Umbilical cord (tissue), 2 donors: ENCODE results near the gene BPIFB2. TPM values are rescaled to one million over a fixed set of nuclear protein-coding genes. Genes with fewer than 3 reads are reported as not detected.

ENCODE experiments used
- DNase-seq: peaks from one replicate; pipeline ENCODE4 v3.0.0-alpha.2; 2015; ENCODE audit warnings: low spot score
- total RNA-seq: library from RNA; depleted of rRNA; stranded (reverse); fragments of >200 nt; gene quantifications from one replicate; pipeline ENCODE4 v1.2.3, GENCODE V29; 2014; ENCODE audit warnings: low replicate concordance; ENCODE audit not compliant: insufficient read depth

Gene BPIFB2
- total RNA-seq, 1 donor from 2014 or later, result not detected

DNA sequence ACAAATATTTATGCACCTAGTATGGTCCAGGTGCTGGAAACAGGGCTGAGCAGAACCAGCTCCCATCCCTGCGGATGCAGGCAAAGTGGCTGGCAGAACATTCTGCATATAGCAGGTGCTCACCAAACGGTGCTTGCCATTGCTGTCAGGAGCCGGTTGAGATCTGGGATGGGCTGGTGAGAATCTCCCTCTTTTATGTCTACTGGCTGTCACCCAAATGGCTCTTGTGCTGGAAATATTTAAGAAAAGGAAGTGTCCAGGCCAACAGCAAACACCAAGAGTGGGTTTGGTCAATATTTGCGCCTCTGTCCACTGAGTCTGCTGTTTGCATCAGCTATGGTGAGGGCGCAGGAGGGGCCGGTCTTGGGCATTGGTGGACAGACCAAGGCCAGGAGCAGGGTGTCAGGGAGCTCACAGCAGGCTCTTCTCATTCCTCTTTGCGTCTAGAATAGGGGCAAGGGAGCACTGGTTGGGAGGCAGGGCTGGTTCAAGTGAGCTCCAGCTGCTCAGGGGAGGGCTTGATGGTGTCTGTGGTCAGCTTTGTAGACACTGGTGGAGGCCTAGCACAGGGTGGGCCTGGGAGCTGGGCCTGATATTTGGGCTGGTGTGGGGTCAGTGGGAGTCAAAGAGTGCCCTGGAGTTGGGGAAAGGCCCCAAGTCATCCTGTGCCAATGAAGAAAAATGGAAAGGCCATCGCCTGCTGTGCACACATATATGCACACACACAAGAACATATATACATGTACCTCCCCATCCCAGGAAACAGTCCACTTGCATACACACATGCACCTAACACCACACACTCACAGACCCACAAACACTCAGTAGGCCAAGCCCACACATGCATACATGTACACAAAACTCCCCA is 1.4 kb upstream of the BPIFB2 start:
- no peak for DNase-seq

- DNase-seq, result no peak
Measured at GRCh38 chr20:33006776-33007375, 628 bp upstream of the BPIFB2 start.

DNA sequence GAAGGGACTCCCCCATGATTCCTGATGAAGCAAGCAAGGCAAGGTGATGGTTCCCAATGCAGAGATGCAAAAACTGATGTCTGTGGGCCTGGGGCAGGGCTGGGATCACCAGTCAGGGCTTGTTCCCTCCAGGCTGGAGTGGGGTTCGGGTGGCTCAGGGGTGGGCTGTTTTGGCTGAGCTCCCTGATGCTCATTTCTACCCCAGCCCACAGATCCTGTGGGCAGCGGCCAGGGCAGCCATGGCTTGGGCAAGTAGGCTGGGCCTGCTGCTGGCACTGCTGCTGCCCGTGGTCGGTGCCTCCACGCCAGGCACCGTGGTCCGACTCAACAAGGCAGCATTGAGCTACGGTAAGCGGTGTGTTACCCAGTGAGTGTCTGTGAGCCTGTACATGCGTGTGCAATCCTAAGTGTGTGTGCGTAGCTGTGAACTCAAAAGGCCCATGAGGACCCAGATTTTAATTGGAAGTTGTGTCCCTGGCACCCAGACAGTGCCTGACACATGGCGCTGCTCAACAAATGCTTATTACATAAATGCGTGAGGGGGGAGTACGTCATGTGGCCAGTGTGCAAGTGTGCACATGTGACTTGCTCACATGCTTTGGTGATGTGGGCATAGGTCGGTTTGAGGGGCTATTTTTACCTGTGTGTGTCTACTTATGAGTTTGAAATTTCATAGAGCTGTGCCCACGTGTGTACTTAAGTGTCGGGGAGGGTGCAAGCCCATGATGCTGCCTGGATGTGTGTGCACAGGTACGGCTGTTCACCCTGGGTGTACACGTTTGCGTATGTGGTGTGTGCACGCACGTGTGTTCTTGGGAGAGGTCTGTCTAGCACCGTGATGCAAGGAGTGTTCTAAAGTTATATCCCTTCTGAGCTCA is 1.1 kb downstream of the BPIFB2 start:
- DNase-seq, result no peak

DNA sequence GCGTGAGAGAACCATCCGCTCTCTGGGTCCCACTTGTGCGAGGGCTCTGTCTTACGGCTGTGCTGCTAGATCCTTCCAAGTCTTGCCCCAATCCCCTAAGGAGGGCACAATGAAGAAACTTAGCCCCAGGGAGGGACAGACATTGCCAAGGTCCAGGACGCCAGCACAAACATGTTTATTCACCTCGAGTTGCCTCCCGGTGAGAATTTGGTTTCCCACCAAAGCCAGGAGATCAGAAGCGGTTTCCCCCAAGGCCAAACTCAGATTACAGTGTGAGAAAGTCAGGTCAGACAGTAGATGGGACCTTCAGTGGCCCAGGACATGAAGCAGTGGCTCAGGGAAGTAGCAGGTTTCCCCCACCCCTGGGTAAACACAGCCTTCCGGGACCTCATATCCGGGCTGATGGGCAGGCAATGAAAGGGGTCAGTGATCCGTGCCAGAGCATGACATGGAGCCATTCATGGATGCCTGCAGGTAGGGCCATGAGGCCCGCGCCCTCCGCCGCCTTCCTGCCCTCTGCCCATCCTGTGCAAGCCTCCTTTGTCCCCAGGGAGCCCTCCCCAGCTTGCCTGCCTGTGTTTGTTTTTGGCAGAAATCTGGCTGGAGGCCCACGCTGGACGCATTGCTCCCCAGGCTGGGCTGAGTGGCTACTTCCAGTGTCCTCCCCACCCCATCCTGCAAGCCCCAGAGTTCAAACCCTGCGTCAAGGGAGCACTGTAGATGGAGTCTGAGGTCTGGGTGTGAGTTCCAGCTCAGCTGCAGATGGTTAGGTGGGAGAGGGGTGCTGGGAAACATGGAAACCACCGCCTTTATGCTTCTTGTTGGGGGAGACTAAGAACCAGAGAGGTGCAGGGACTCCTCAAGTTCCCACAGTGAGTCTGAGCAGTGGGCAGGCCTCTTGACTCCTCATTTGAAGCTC is 2.0 kb downstream of the BPIFB2 start:
- no peak for DNase-seq

- DNase-seq, result no peak
Measured at GRCh38 chr20:33010133-33010504, 2.6 kb downstream of the BPIFB2 start.

DNA sequence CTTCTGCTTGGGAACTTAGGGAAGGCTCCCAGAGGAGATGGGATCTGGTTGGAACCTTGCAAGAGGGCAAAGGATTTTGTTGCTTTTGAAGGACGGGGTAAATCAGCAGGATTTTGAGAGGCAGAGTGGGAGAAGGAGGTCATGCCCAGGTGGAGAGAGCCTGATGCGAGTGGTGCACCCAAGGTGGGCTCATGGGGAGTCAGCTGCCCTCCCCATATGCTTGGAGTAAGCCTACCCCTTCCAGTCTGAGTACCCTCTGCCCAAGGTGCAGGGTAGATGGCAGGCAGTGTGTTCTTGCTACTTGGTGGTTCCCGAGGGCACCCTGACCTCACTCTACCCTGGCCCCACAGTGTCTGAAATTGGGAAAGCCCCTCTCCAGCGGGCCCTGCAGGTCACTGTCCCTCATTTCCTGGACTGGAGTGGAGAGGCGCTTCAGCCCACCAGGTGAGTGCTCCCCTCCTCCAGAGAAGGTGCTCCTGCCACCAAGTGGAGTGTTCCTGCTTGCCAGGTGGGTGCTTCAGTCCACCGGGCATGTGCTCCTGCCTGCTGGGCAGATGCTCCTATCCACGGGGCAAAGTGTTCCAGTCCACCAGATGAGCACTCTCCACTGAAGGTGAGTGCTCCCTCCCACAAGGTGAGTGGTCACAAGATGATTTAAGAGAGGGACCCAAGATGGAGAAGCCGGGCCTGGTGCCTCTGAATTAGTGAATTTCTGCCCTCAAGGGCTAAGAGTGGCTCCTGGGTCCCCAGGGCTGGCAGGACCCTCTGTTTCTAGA is 3.4 kb downstream of the BPIFB2 start:
- no peak for DNase-seq

GRCh38 chr20:33012327-33013189 is 5.1 kb downstream of the BPIFB2 start:
- DNase-seq, result no peak

- DNase-seq, result no peak
Measured at GRCh38 chr20:33013701-33014326, 6.3 kb downstream of the BPIFB2 start.

- DNase-seq, result no peak
Measured at GRCh38 chr20:33014336-33015113, 7.0 kb downstream of the BPIFB2 start.

GRCh38 chr20:33015114-33015484 is 7.6 kb downstream of the BPIFB2 start:
- DNase-seq, result no peak

DNA sequence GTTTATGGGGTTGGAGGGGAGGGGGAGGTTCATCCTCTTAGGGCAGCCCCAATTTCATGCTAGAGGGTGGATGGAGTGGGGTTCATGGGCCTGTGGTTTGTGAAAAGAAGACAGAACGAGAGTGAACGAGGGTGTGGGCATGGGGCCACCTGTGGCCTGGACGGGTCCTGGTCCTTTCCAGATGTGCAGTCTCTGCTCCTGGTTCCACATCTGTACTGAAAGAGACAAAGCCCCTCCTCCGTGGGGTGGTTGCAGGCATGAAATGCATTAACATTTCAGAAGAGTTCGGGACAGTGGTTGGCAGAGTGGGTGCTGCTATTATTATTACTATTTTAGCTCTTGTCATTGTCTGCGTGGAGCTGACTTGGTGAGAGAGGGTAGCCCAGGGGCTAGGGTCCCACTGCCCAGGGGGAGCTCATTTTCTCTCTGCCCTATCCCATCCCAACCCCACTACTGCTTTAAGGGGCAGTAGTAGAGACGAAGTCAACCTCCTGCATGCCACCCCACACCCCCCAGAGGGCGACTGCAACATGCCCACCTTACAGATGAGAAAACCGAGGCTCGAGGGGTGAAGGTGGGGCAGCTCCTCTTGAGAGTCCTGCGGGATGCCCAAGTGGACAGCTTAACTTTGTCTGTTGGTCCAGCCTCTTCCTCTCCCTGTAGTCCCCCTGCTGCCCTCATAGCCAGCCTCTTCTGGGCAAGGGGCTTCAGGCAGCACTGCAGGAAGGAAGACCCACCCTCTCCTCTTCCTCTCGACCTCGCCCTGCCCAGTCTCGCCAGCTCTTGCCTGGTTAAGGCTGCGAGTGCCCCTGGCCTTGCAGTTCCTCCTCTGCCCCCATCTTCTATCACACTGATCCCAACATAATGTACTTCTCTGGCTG is 8.4 kb downstream of the BPIFB2 start:
- DNase-seq, result no peak

DNA sequence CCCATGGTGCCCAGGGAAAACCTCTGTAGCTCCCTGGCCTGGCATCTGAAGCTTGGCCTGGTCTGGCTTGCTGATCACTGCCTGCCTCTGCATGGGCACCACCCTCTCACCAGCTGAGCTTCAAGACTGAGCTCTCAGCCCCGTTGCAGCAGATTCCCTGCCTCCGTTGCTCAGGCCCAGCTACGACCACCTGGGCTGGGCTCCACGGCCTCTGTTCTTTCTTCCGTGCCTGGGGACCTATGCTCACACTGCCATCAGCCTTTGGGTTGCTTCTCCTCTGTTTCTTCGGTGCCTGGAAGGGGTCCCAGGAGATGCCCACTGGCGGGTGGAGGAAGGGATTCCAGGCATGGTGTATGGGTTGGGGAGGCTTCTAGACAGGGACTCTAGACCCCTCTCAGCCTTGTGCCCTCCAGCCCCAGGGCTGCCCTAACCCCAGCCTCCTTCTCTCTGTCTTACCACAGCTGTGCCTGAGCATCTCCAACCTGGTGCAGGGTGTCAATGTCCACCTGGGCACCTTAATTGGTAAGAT is 9.1 kb downstream of the BPIFB2 start:
- no peak for DNase-seq

DNA sequence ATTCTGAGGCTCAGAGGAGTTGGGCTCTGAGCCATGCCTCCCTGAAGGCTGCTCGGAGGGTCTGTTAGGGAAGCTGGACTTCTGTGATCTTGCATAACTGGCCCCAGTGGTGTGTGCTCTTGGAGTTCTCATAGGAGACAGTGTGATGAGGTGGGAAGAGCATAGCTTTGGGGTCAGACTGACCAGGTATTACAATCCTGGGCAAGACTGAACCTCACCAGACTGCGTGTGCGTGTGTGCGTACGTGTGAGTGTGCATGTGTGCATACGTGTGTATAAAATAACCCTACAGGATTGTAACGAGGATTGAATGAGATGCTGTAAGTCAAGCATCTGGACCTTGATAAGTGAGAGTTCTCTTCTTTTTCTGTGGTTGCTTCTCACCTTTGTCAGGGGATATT is 10.0 kb downstream of the BPIFB2 start:
- no peak for DNase-seq

DNA sequence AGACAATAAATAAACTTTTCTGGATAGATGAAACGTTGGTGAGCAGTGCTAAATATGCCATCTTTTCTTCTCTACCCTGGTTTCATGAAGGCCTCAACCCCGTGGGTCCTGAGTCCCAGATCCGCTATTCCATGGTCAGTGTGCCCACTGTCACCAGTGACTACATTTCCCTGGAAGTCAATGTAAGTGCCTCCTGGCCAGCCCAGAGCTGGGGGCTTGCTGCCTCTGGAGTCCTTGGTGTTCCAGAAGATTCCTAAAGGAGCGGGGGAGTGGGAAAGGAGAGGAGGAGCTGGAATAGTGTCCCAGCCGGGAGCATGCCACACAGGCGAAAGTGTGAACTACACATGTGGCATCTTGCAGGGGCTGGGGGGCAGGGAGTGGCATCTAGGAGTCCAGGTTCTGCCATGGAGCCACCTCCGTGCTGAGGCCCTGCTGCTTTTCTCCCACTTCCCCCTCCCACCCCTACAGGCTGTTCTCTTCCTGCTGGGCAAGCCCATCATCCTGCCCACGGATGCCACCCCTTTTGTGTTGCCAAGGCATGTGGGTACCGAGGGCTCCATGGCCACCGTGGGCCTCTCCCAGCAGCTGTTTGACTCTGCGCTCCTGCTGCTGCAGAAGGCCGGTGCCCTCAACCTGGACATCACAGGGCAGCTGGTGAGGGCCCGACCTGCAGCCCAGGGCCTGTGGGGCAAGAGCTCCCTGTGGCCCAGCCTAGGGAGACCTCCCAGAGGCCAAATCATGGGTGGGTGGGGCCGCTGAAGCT is 10.8 kb downstream of the BPIFB2 start:
- no peak for DNase-seq

- DNase-seq, result no peak
Measured at GRCh38 chr20:33019465-33020277, 12.2 kb downstream of the BPIFB2 start.
